GM12878 (cell line): ENCODE measurements around the gene MFAP4. TPM values are rescaled to one million over a fixed set of nuclear protein-coding genes. Genes with fewer than 3 reads are reported as not detected.

Experiments used
- ATAC-seq: fragments of 200-7000 bp; cut with Tn5 transposase; 3 replicates; pipeline ENCODE4 v1.9.1; 2020; ENCODE audit warnings: mild to moderate bottlenecking, moderate library complexity
- BruUV-seq: library from RNA; stranded (reverse); fragments of 400-500 nt; replicated peaks from 2 replicates; lab custom pipeline; 2021; lab: Mats Ljungman, UMichigan
- CTCF ChIA-PET: fragments of 300-600 bp; sonication (Branson Sonifier 250); formaldehyde crosslinking; extraction: SDS; loops from one replicate; lab custom pipeline; 2021; ENCODE audit warnings: inconsistent platforms; lab: Yijun Ruan, JAX
- POLR2A ChIA-PET: fragments of 350-600 bp; formaldehyde crosslinking; extraction: SDS; loops from one replicate; lab custom pipeline; 2021; ENCODE audit warnings: inconsistent platforms; lab: Charles Lee
- RAD21 ChIA-PET: fragments of 300-600 bp; sonication (Branson Sonifier 250); formaldehyde crosslinking; loops from one replicate; lab custom pipeline; 2023; ENCODE audit warnings: antibody characterized with exemption; ENCODE audit not compliant: unreplicated experiment; lab: Charles Lee
- SMC1A ChIA-PET: fragments of 300-600 bp; sonication (Branson Sonifier 250); formaldehyde crosslinking; loops from one replicate; lab custom pipeline; 2023; ENCODE audit not compliant: unreplicated experiment, uncharacterized antibody; lab: Charles Lee
- DNase-seq: peaks from one replicate; pipeline ENCODE4 v3.0.0-alpha.2; 2011; ENCODE audit warnings: low read depth, low spot score
- FAIRE-seq: peaks from 3 replicates; lab custom pipeline; 2011; peaks lifted over from hg19 to GRCh38; lab: Jason Lieb, UNC
- H2AFZ ChIP-seq: 2 replicates; pipeline ENCODE4 v1.6.0; 2011; ENCODE audit warnings: low read depth, low read length, control low read depth; ENCODE audit not compliant: control insufficient read depth
- H3K27ac ChIP-seq: 2 replicates; pipeline ENCODE4 v1.5.1; 2011; ENCODE audit warnings: control low read depth; ENCODE audit not compliant: control insufficient read depth, insufficient read depth
- H3K27me3 ChIP-seq, 2 experiments: replicated peaks in 1 of 2; 2 replicates each; pipeline versions ENCODE4 v1.6.0 to v1.6.1; 2011; ENCODE audit warnings: low read length in 1 of 2; ENCODE audit not compliant: control insufficient read depth in 2 of 2, insufficient read depth in 2 of 2
- H3K36me3 ChIP-seq, 2 experiments: 2 replicates each; pipeline ENCODE4 v1.5.1; 2011; ENCODE audit warnings: low read length in 1 of 2; ENCODE audit not compliant: control insufficient read depth in 2 of 2, insufficient read depth in 2 of 2
- H3K4me1 ChIP-seq: 2 replicates; pipeline ENCODE4 v1.6.1; 2011; ENCODE audit warnings: mild to moderate bottlenecking, low read length, moderate library complexity, mixed read lengths; ENCODE audit not compliant: control insufficient read depth, insufficient read depth
- H3K4me2 ChIP-seq: 2 replicates; pipeline ENCODE4 v1.6.0; 2011; ENCODE audit warnings: control low read depth; ENCODE audit not compliant: control insufficient read depth, insufficient read depth
- H3K4me3 ChIP-seq: fragments of 200-600 bp; sonication (generic); 2 replicates; pipeline ENCODE4 v1.5.1; 2016
- H3K79me2 ChIP-seq: 2 replicates; pipeline ENCODE4 v1.6.0; 2011; ENCODE audit warnings: low read length; ENCODE audit not compliant: control insufficient read depth, insufficient read depth
- H3K9ac ChIP-seq: 2 replicates; pipeline ENCODE4 v1.8.0; 2011; ENCODE audit warnings: low read length, control low read depth, mixed read lengths; ENCODE audit not compliant: control insufficient read depth, insufficient read depth
- H3K9me3 ChIP-seq: replicated peaks from 3 replicates; pipeline ENCODE4 v1.5.1; 2011; ENCODE audit warnings: mild to moderate bottlenecking, low read length; ENCODE audit not compliant: control insufficient read depth, insufficient read depth
- H4K20me1 ChIP-seq: 2 replicates; pipeline ENCODE4 v1.6.0; 2011; ENCODE audit not compliant: control insufficient read depth, insufficient read depth
- FOXK2 ChIP-seq: fragments of 450-650 bp; IDR thresholded peaks from 2 replicates; pipeline ENCODE4 v1.6.1; 2017; ENCODE audit warnings: mild to moderate bottlenecking, moderate library complexity
- HDAC2 ChIP-seq: fragments of 200-600 bp; sonication (generic); IDR thresholded peaks from 2 replicates; pipeline ENCODE4 v1.6.1; 2017
- IRF4 ChIP-seq: IDR thresholded peaks from 2 replicates; pipeline ENCODE4 v1.6.1; 2011; ENCODE audit warnings: low read depth, low read length
- MEF2B ChIP-seq: fragments of 450-650 bp; IDR thresholded peaks from 2 replicates; pipeline ENCODE4 v1.6.1; 2018; ENCODE audit warnings: mild to moderate bottlenecking, moderate library complexity; ENCODE audit not compliant: partially characterized antibody, poor library complexity, severe bottlenecking
- MXI1 ChIP-seq: fragments of 150-350 bp; IDR thresholded peaks from 2 replicates; pipeline ENCODE4 v1.6.1; 2011; ENCODE audit warnings: low read depth, mild to moderate bottlenecking, inconsistent platforms, low read length, improper control_type of control experiment
- MYB ChIP-seq: fragments of 150-350 bp; IDR thresholded peaks from 2 replicates; pipeline ENCODE4 v1.6.1; 2014; ENCODE audit warnings: mild to moderate bottlenecking, low read depth, low read length, borderline replicate concordance
- MYC ChIP-seq: IDR thresholded peaks from 2 replicates; pipeline ENCODE4 v1.6.1; 2011; ENCODE audit warnings: mild to moderate bottlenecking, low read length, moderate library complexity, inconsistent platforms; ENCODE audit not compliant: insufficient read depth, insufficient replicate concordance, insufficient read length, severe bottlenecking
- PAX5 ChIP-seq: IDR thresholded peaks from 2 replicates; pipeline ENCODE4 v1.6.1; 2011; ENCODE audit warnings: low read depth, low read length, borderline replicate concordance
- RB1 ChIP-seq: fragments of 450-650 bp; formaldehyde crosslinking; IDR thresholded peaks from 2 replicates; pipeline ENCODE4 v1.6.1; 2017; ENCODE audit warnings: mild to moderate bottlenecking, borderline replicate concordance
- SKIL ChIP-seq: fragments of 450-650 bp; IDR thresholded peaks from 2 replicates; pipeline ENCODE4 v1.6.1; 2017; ENCODE audit warnings: mild to moderate bottlenecking, low read depth, inconsistent platforms; ENCODE audit not compliant: poor library complexity, severe bottlenecking
- SMC3 ChIP-seq: IDR thresholded peaks from 2 replicates; pipeline ENCODE4 v1.6.1; 2011; ENCODE audit warnings: low read length, improper control_type of control experiment, borderline replicate concordance
- YBX1 ChIP-seq: fragments of 450-650 bp; IDR thresholded peaks from 2 replicates; pipeline ENCODE4 v1.6.1; 2016; ENCODE audit warnings: antibody characterized with exemption
- ZNF217 ChIP-seq: fragments of 450-650 bp; IDR thresholded peaks from 2 replicates; pipeline ENCODE4 v1.6.1; 2017; ENCODE audit warnings: antibody characterized with exemption, mild to moderate bottlenecking
- WGBS: methylation state at CpG from one replicate; pipeline ENCODE4 v1.1.6; 2016; ENCODE audit warnings: low lambda C conversion rate; ENCODE audit not compliant: insufficient replicate concordance, insufficient coverage; ENCODE audit errors: missing lambda C conversion rate; 5-methylcytosine and 5-hydroxymethylcytosine counted together
- in situ Hi-C: fragments of 300-500 bp; cut with MboI; formaldehyde crosslinking; loops from 9 replicates; pipeline ENCODE4 v1.14.3; 2018; ENCODE audit warnings: mixed read lengths
- intact Hi-C: fragments of 100-400 bp; cut with micrococcal nuclease; formaldehyde crosslinking; loops from one replicate; pipeline ENCODE4 v1.14.2; 2022; ENCODE audit not compliant: unreplicated experiment
- polyA plus RNA-seq, 11 experiments: library from polyadenylated mRNA; depleted of rRNA in 4 of 11; unstranded in 6 of 11; stranded (reverse) in 5 of 11; fragments of >200 nt; fragmentation: Nextera tagmentation in 4 of 11; fragmentation: Illumina TruSeq in 1 of 11; extraction: Ambion mirVana in 4 of 11; extraction: Trizol in 1 of 11; gene quantifications; 1 replicate in 1 of 11; 2 replicates in 10 of 11; pipeline versions ENCODE4 v1.2.1 to v1.2.3, GENCODE V29; 2011 to 2016; ENCODE audit warnings: inconsistent platforms in 2 of 11, missing spikeins in 2 of 11, low read depth in 1 of 11
- total RNA-seq, 4 experiments: library from RNA; depleted of rRNA in 3 of 4; stranded (reverse); fragments of >200 nt in 3 of 4; fragmentation: Illumina TruSeq in 1 of 4; extraction: Trizol in 1 of 4; gene quantifications; 2 replicates each; pipeline versions ENCODE4 v1.2.1 to v1.2.3, GENCODE V29; 2013 to 2021
- TF ChIP-seq, protein P1 (sequence below), 3 experiments: IDR thresholded peaks in 2 of 3; conservative IDR thresholded peaks in 1 of 3; 2 replicates each; pipeline ENCODE4 v1.5.1; 2011; ENCODE audit warnings: low read depth in 3 of 3, low read length in 3 of 3, mild to moderate bottlenecking in 3 of 3, control low read depth in 2 of 3, moderate library complexity in 2 of 3, inconsistent platforms in 1 of 3, mixed read lengths in 1 of 3; ENCODE audit not compliant: control insufficient read depth in 2 of 3, insufficient read depth in 1 of 3; ENCODE audit errors: extremely low read depth in 1 of 3
- TF ChIP-seq, protein P2 (sequence below): fragments of 450-650 bp; formaldehyde crosslinking; IDR thresholded peaks from 2 replicates; pipeline ENCODE4 v1.4.0; 2020; ENCODE audit warnings: mild to moderate bottlenecking, moderate library complexity

Gene MFAP4
- total and polyA plus RNA-seq, 10 of the 15 experiments (the other 5 are each of a cell fraction or from before 2014, with no cell fraction given) = 0.08 to 0.28 (median 0.09) TPM; not detected in 7

GRCh38 chr17:19431691-19432090, 44.7 kb upstream of the MFAP4 start:
- Histone ChIP-seq H3K36me3 (no peaks in the 10 kb centered on the region), H3K27me3 (no peaks in the 10 kb centered on the region; a peak in 1 of 4 replicates), H2AFZ (no peak overlapping the region), H3K79me2 (no peaks in the 10 kb centered on the region), H3K4me2 (no peak overlapping the region), H3K4me3 (no peak overlapping the region), H3K4me1 (no peaks in the 10 kb centered on the region), H3K27ac (no peak overlapping the region), H3K9me3 (no peaks in the 10 kb centered on the region), H4K20me1 (no peaks in the 10 kb centered on the region), H3K9ac (no peak overlapping the region)
- no TSS peak for BruUV-seq
- ChIA-PET CTCF (no interaction called here), POLR2A (no interaction called here), RAD21 (no interaction called here), SMC1A (no interaction called here)
- TF ChIP-seq SMC3 = no peak
- no peak for TF ChIP-seq IRF4
- TF ChIP-seq SKIL = no peak
- no peak for TF ChIP-seq FOXK2
- TF ChIP-seq PAX5 = no peak
- no peak for TF ChIP-seq MYB
- no peak for TF ChIP-seq YBX1
- TF ChIP-seq MEF2B = no peak
- TF ChIP-seq, protein P1, sequence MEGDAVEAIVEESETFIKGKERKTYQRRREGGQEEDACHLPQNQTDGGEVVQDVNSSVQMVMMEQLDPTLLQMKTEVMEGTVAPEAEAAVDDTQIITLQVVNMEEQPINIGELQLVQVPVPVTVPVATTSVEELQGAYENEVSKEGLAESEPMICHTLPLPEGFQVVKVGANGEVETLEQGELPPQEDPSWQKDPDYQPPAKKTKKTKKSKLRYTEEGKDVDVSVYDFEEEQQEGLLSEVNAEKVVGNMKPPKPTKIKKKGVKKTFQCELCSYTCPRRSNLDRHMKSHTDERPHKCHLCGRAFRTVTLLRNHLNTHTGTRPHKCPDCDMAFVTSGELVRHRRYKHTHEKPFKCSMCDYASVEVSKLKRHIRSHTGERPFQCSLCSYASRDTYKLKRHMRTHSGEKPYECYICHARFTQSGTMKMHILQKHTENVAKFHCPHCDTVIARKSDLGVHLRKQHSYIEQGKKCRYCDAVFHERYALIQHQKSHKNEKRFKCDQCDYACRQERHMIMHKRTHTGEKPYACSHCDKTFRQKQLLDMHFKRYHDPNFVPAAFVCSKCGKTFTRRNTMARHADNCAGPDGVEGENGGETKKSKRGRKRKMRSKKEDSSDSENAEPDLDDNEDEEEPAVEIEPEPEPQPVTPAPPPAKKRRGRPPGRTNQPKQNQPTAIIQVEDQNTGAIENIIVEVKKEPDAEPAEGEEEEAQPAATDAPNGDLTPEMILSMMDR (IDR thresholded peaks at IDR 0.05 in 2 of 3, conservative IDR thresholded peaks at IDR 0.05 in 1 of 3; ENCODE audit: control insufficient read depth in 2 of 3, extremely low read depth in 1 of 3, insufficient read depth in 1 of 3, low read depth in 3 of 3, low read length in 3 of 3) = no peak
- TF ChIP-seq ZNF217 = no peak
- no peak for TF ChIP-seq HDAC2
- no peak for TF ChIP-seq MYC
- no peak for TF ChIP-seq MXI1
- no peak for TF ChIP-seq RB1
- TF ChIP-seq, protein P2, sequence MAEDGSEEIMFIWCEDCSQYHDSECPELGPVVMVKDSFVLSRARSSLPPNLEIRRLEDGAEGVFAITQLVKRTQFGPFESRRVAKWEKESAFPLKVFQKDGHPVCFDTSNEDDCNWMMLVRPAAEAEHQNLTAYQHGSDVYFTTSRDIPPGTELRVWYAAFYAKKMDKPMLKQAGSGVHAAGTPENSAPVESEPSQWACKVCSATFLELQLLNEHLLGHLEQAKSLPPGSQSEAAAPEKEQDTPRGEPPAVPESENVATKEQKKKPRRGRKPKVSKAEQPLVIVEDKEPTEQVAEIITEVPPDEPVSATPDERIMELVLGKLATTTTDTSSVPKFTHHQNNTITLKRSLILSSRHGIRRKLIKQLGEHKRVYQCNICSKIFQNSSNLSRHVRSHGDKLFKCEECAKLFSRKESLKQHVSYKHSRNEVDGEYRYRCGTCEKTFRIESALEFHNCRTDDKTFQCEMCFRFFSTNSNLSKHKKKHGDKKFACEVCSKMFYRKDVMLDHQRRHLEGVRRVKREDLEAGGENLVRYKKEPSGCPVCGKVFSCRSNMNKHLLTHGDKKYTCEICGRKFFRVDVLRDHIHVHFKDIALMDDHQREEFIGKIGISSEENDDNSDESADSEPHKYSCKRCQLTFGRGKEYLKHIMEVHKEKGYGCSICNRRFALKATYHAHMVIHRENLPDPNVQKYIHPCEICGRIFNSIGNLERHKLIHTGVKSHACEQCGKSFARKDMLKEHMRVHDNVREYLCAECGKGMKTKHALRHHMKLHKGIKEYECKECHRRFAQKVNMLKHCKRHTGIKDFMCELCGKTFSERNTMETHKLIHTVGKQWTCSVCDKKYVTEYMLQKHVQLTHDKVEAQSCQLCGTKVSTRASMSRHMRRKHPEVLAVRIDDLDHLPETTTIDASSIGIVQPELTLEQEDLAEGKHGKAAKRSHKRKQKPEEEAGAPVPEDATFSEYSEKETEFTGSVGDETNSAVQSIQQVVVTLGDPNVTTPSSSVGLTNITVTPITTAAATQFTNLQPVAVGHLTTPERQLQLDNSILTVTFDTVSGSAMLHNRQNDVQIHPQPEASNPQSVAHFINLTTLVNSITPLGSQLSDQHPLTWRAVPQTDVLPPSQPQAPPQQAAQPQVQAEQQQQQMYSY = no peak
- intact Hi-C loops = no loop called here
- in situ Hi-C loops = no loop called here
- no peak for DNase-seq
- 0% methylated on average over 3 of the region's 3 CpGs for WGBS
- FAIRE-seq = no peak
- ATAC-seq = no peak
